ENCODE results near the gene ZEB1.

The ZEB1 gene

GRCh38 chr10:31578181-31578852, 259.3 kb downstream of the ZEB1 start:
- in situ Hi-C loops (cut with HindIII; ENCODE audit: low pct_ligation_motif_present, low sequenced_read_pairs): no loop called here
- H3K27me3 ChIP-seq (replicated peaks): no peaks in the 10 kb centered on the region
- no peak for TF ChIP-seq CTCF (IDR thresholded peaks at IDR 0.05; ENCODE audit: low read depth, low read length, missing control alignments)
- DNase-seq: no peak
- H3K27ac ChIP-seq: no peak overlapping the region
- no peak overlapping the region for H3K4me3 ChIP-seq (ENCODE audit: low read depth, low read length)
- H3K36me3 ChIP-seq (replicated peaks): no peaks in the 10 kb centered on the region

- Histone ChIP-seq H3K27me3 (replicated peaks) (no peaks in the 10 kb centered on the region), H3K27ac (no peak overlapping the region), H3K4me3 (ENCODE audit: low read depth, low read length) (no peak overlapping the region), H3K36me3 (replicated peaks) (no peaks in the 10 kb centered on the region)
- in situ Hi-C loops (cut with HindIII; ENCODE audit: low pct_ligation_motif_present, low sequenced_read_pairs): no loop called here
- no peak for TF ChIP-seq CTCF (IDR thresholded peaks at IDR 0.05; ENCODE audit: low read depth, low read length, missing control alignments)
- DNase-seq: no peak
These were observed 259.9 kb downstream of the ZEB1 start for GRCh38 chr10:31578951-31579350.

Data from brain microvascular endothelial cell (primary cell).